GM04504 (cell line): ENCODE results near the gene MFGE8.

ENCODE experiments used
- DNase-seq: peaks from one replicate; pipeline ENCODE4 v3.0.0-alpha.2; 2012; ENCODE audit warnings: low read depth

Gene MFGE8

GRCh38 chr15:88900309-88900981, 12.7 kb downstream of the MFGE8 start:
- DNase-seq = no peak

GRCh38 chr15:88899251-88899650, 13.9 kb downstream of the MFGE8 start:
- no peak for DNase-seq

GRCh38 chr15:88898736-88899135, 14.4 kb downstream of the MFGE8 start:
- no peak for DNase-seq

- DNase-seq = peak; percentile 52
These were observed 15.6 kb downstream of the MFGE8 start for GRCh38 chr15:88897456-88898194.

GRCh38 chr15:88897142-88897455, 16.1 kb downstream of the MFGE8 start:
- no peak for DNase-seq

GRCh38 chr15:88896333-88897033, 16.7 kb downstream of the MFGE8 start:
- DNase-seq = no peak

- DNase-seq = no peak
These were observed 18.1 kb downstream of the MFGE8 start, which contains the start of gene HAPLN3 for GRCh38 chr15:88894819-88895767. Gene HAPLN3, minus strand, starts transcription at chr15:88895544. Its CDS starts 8,246 bp downstream, at chr15:88887298.

- DNase-seq = no peak
These were observed 18.8 kb downstream of the MFGE8 start for GRCh38 chr15:88894348-88894818.

- no peak for DNase-seq
These were observed 21.5 kb downstream of the MFGE8 start for GRCh38 chr15:88891540-88892254.

- no peak for DNase-seq
These were observed 22.7 kb downstream of the MFGE8 start for GRCh38 chr15:88890495-88890894.

- no peak for DNase-seq
These were observed 24.5 kb downstream of the MFGE8 start for GRCh38 chr15:88888719-88889118.

GRCh38 chr15:88887068-88887580, 26.1 kb downstream of the MFGE8 start:
- no peak for DNase-seq

- no peak for DNase-seq
These were observed 30.4 kb downstream of the MFGE8 start for GRCh38 chr15:88882785-88883184.

- DNase-seq = no peak
These were observed 31.4 kb downstream of the MFGE8 start for GRCh38 chr15:88881775-88882174.

GRCh38 chr15:88880944-88881740, 32.0 kb downstream of the MFGE8 start:
- DNase-seq = no peak

GRCh38 chr15:88878720-88879184, 34.4 kb downstream of the MFGE8 start:
- DNase-seq = peak; percentile 50

GRCh38 chr15:88877906-88878305, 35.3 kb downstream of the MFGE8 start:
- DNase-seq = no peak

GRCh38 chr15:88877415-88877814, 35.8 kb downstream of the MFGE8 start:
- no peak for DNase-seq

- no peak for DNase-seq
These were observed 36.6 kb downstream of the MFGE8 start for GRCh38 chr15:88876573-88876972.

GRCh38 chr15:88874684-88875083, 38.5 kb downstream of the MFGE8 start:
- no peak for DNase-seq
